ENCODE measurements around the gene TSHZ2. TPM values are rescaled to one million over a fixed set of nuclear protein-coding genes. Genes with fewer than 3 reads are reported as not detected.

The TSHZ2 gene
- total and polyA plus RNA-seq, 2 donors (not counting 3 experiments of a cell fraction or from before 2014, with no cell fraction given): not detected

- no TSS peak for BruUV-seq (replicated peaks)
- H3K4me2 ChIP-seq (ENCODE audit: insufficient read depth, low read length): no peak overlapping the region
- H3K9me1 ChIP-seq (replicated peaks; ENCODE audit: control insufficient read depth, extremely low read depth, insufficient read depth, low read length): no peaks in the 10 kb centered on the region
- no peak for TF ChIP-seq CTCF (IDR thresholded peaks at IDR 0.05; ENCODE audit: extremely low read depth in 1 of 2, insufficient read depth in 1 of 2, low read depth in 1 of 2, low read length in 2 of 2)
- no peak for TF ChIP-seq POLR2A (IDR thresholded peaks at IDR 0.05; ENCODE audit: low read depth, low read length)
- no peak for TF ChIP-seq GATA2 (IDR thresholded peaks at IDR 0.05; ENCODE audit: insufficient read depth, insufficient read length, low read depth, low read length)
- TF ChIP-seq MYC (IDR thresholded peaks at IDR 0.05; ENCODE audit: low read depth, low read length): no peak
- TF ChIP-seq FOS (IDR thresholded peaks at IDR 0.05; ENCODE audit: borderline replicate concordance, insufficient read depth, low read length): no peak
- TF ChIP-seq MAX (IDR thresholded peaks at IDR 0.05; ENCODE audit: insufficient read depth, insufficient read length): no peak
- no peak for TF ChIP-seq POLR2AphosphoS5 (IDR thresholded peaks at IDR 0.05; ENCODE audit: insufficient read depth, low read depth, low read length)
- TF ChIP-seq EZH2 (IDR thresholded peaks at IDR 0.05; ENCODE audit: borderline replicate concordance, low read depth, low read length, severe bottlenecking): no peak
- no peak for TF ChIP-seq JUN (IDR thresholded peaks at IDR 0.05; ENCODE audit: borderline replicate concordance, insufficient read depth, insufficient read length, low read depth)
- no peak overlapping the region for H3K27ac ChIP-seq (ENCODE audit: insufficient read depth, low read depth, low read length)
- H3K27me3 ChIP-seq (ENCODE audit: control insufficient read depth in 2 of 2, insufficient read depth in 2 of 2, low read length in 2 of 2): no peaks in the 10 kb centered on the region
- POLR2A ChIA-PET: no interaction called here
- no peak overlapping the region for H2AFZ ChIP-seq (ENCODE audit: low read depth, low read length)
- no peaks in the 10 kb centered on the region for H3K36me3 ChIP-seq (ENCODE audit: control insufficient read depth in 2 of 2, extremely low read depth in 1 of 2, insufficient read depth in 2 of 2, low read length in 2 of 2)
- FAIRE-seq: no peak
- no peaks in the 10 kb centered on the region for H3K4me1 ChIP-seq (ENCODE audit: control insufficient read depth, extremely low read depth, insufficient read depth, low read length)
- H3K79me2 ChIP-seq (ENCODE audit: control insufficient read depth, insufficient read depth, low read length): no peaks in the 10 kb centered on the region
- H3K9ac ChIP-seq (replicated peaks; ENCODE audit: extremely low read depth, insufficient read depth, low read length): no peak overlapping the region
- no peak for DNase-seq (ENCODE audit: low read depth, low spot score)
- intact Hi-C loops (cut with micrococcal nuclease): no loop called here
- H4K20me1 ChIP-seq (replicated peaks; ENCODE audit: control insufficient read depth, extremely low read depth, insufficient read depth, low read length): no peaks in the 10 kb centered on the region
- H3K4me3 ChIP-seq (replicated peaks in 1 of 3; ENCODE audit: insufficient read depth in 1 of 3, low read depth in 1 of 3, low read length in 3 of 3): no peak overlapping the region
- dilution Hi-C loops (cut with MboI; ENCODE audit: extremely low pct_ligation_motif_present, low sequenced_read_pairs): no loop called here
- CTCF ChIA-PET: no interaction called here
- peaks cover 1% of the 10 kb centered on the region for H3K9me3 ChIP-seq (replicated peaks; ENCODE audit: control insufficient read depth, insufficient read depth, low read length)
Observed at GRCh38 chr20:53258741-53259140, 286.6 kb downstream of the TSHZ2 start.
